Omental fat pad (tissue), 4 donors: Measurements from ENCODE around the gene CATSPERZ. TPM values are rescaled to one million over a fixed set of nuclear protein-coding genes. Genes with fewer than 3 reads are reported as not detected.

Source experiments
- ATAC-seq: fragments of 150-250 bp; one replicate; pipeline ENCODE4 v1.9.1; 2016; ENCODE audit warnings: mild to moderate bottlenecking, moderate library complexity; ENCODE audit not compliant: low FRiP score
- DNase-seq: peaks from one replicate; pipeline ENCODE4 v3.0.0-alpha.2; 2019; ENCODE audit warnings: low spot score
- CTCF ChIP-seq, 3 donors: fragments of 450-650 bp; IDR thresholded peaks; one replicate each; pipeline ENCODE4 v1.5.1; 2016 to 2017; ENCODE audit warnings: antibody characterized with exemption in 3 of 3, mild to moderate bottlenecking in 3 of 3, moderate library complexity in 2 of 3
- total RNA-seq, 4 donors: library from RNA; depleted of rRNA; stranded (reverse); fragments of >200 nt; gene quantifications; one replicate each; pipeline ENCODE4 v1.1.0, GENCODE V29; 2016

Gene CATSPERZ
- total RNA-seq, 4 donors from 2014 or later = not detected

GRCh38 chr11:64291752-64292459 is 8.3 kb upstream of the CATSPERZ start:
- no peak for ATAC-seq
- DNase-seq = no peak
- TF ChIP-seq CTCF (IDR thresholded peaks at IDR 0.05) = no peak

DNA sequence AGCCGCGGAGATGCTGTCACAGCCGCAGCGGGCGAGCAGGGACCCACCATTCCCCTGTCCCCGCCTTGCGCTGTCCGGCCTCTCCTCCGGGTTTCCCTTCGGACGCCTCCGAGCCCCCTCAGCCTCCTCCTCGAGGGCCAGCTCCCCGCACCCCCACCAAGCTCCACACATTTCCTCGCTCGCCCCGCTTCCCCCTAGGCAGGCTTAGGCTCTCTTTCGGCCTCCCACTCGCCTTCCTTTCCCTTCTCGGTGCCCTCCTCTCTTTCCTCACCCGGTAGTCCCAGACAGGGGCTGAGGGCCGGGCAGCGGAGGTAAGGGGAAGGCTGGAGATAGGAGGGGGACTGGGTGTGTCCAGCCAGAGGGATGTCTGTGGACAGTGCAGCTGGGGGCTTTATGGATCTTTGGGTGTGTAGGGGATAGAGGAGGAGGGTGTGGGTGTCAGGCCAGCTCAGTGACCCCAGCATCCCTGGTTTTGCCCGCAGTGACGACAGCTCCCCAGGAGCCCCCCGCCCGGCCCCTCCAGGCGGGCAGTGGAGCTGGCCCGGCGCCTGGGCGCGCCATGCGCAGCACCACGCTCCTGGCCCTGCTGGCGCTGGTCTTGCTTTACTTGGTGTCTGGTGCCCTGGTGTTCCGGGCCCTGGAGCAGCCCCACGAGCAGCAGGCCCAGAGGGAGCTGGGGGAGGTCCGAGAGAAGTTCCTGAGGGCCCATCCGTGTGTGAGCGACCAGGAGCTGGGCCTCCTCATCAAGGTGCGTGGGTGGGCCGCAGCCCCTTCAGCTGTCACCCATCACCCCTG is 7.5 kb upstream of the CATSPERZ start:
- TF ChIP-seq CTCF (IDR thresholded peaks at IDR 0.05) = no peak

DNA sequence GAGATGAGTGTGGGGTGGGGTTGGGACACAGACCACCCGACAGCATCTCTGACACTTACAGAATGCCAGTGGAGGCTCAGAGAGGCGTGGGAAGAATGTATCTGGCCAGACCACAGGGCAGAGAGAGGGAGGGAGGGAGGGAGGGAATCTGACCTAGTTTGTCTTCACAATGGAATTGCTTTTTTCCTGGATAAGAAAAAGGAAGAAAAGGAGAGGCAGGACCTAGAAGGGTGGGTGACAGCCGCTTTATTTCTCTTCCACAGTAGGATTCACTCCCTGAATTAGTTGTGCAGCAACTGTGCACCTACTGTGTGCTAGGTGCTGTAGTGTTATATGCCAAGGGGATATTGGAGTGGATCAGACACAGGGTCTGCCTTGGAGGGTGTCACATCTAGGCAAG is 5.4 kb upstream of the CATSPERZ start:
- DNase-seq (no peak), ATAC-seq (no peak)
- TF ChIP-seq CTCF (IDR thresholded peaks at IDR 0.05) = no peak

More for the DNA sequence above, 7.5 kb upstream of the CATSPERZ start:
- ATAC-seq = no peak
- no peak for DNase-seq

DNA sequence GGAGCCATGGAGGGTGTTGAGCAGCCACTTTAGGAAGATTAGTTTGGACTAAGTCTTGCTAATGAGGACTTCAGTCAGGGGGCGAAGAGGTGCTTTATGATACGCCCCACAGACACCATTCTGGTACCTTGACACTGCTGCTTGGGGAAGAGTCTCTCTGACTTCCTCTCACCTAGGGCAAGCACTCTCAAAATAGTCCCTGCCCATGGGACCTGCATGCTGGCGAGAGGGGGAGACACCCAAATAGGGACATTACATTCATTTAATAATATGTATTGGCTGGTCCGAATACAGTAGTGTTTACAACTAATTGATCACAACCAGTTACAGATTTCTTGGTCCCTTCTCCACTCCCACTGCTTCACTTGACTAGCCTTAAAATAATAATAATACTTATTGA is 4.4 kb upstream of the CATSPERZ start:
- no peak for TF ChIP-seq CTCF (IDR thresholded peaks at IDR 0.05)
- ATAC-seq (no peak), DNase-seq (no peak)

DNA sequence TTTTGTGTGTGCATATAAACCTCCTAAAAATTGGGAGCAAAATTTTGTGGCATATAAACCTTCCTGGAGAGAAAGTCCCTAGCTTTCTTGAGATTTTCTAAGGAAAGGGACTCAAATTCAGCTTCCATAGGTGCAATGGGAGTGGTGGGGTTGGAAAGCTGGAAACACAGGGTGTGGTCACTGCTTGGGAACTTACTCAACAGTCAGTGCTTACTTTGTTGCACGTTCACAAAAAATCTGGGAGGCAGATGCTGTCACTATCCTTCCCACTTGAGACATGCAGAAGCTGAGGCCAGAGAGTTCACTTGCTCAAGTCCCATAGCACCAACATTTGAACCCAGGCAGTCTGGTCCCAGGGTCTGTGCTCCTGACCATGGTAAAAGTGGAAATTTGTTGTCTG is 3.9 kb upstream of the CATSPERZ start:
- DNase-seq (no peak), ATAC-seq (no peak)
- no peak for TF ChIP-seq CTCF (IDR thresholded peaks at IDR 0.05)

DNA sequence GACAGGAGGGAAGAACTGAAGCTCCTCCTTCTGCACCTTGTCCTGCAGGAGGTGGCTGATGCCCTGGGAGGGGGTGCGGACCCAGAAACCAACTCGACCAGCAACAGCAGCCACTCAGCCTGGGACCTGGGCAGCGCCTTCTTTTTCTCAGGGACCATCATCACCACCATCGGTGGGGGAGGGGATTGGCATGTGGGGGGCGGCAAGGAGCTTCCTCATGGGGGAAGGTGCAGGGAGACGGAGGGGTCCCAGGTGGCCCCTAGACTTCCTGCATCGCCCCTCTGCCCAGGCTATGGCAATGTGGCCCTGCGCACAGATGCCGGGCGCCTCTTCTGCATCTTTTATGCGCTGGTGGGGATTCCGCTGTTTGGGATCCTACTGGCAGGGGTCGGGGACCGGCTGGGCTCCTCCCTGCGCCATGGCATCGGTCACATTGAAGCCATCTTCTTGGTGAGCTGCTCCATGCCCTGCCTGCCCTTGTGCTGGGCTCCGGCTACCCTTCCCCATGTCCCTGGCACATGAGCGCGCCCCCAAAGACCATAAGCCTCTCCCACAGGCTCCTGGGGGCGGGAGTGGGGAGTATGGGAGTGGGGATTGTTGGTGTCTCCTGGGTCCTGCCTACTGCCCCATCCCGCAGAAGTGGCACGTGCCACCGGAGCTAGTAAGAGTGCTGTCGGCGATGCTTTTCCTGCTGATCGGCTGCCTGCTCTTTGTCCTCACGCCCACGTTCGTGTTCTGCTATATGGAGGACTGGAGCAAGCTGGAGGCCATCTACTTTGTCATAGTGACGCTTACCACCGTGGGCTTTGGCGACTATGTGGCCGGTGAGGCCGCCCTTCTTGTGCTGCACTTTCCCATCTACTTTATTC is 3.1 kb upstream of the CATSPERZ start:
- ATAC-seq (no peak), DNase-seq (no peak)
- TF ChIP-seq CTCF (IDR thresholded peaks at IDR 0.05) = no peak
